ELF-1 (cell line): ENCODE data around the gene SREBF1.

Experiments used
- DNase-seq: peaks from one replicate; pipeline ENCODE4 v3.0.0-alpha.2; 2016; ENCODE audit warnings: low read depth, low spot score

SREBF1 gene

DNA sequence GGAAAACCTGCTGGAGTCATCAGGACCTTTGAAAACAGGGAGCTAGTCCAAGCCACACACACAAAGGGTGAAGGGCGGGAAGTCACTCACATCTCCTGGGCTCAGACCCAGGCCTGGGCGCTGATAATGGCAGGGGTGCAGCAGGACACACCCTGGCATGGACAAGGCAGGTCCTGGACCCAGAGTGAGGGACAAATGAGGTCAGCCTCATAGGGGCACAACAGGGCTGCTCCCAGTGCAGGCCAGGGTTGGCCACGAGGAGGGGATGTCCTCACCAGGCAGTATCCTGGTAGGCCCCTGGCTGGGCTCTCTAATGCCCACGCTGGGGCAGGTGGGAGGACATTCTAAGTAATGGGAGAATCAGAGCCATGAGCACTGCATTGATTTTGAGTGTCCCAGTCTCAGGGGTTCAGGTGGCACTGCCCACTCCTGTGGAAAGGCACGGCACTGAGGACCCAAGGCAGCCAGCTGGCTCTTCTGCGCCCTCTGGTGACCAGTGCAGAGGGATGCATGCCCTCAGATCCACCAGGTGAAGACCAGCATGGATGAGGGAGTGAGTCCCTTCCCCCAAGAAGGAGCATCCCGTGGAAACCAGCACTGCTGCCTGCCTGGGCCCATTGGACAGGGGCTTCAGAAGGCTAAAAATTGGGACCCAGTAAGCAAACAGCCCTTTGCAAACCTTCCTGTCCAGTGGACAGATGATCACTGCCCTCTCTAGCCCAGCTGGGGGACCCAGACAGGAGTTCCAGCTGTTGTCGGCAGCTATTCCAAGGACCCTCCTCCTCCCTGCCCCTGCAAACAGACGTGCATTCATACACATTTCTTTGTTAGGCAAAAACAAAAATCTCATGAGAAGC is 23.4 kb upstream of the SREBF1 start:
- peak; percentile 77 for DNase-seq

DNA sequence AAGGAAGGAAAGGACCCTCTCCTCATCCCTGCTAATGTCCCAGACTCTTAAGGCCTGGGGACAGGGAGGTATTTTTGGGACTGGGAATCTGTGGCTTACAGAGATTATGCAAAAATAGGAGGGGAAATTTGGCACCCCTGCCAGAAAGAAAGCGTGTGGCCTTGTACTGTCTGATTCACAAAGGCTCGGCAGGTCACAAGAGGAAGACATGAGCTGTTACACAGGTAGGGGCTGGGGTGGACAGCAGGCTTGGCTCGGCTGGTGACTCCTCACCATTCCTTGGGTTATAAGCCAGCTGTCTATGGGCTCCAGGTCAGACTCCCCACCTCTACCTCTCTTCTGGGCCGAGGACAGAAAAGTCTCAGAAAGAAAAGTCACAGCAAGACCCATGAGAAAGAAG is 20.7 kb upstream of the SREBF1 start:
- DNase-seq, result no peak

DNA sequence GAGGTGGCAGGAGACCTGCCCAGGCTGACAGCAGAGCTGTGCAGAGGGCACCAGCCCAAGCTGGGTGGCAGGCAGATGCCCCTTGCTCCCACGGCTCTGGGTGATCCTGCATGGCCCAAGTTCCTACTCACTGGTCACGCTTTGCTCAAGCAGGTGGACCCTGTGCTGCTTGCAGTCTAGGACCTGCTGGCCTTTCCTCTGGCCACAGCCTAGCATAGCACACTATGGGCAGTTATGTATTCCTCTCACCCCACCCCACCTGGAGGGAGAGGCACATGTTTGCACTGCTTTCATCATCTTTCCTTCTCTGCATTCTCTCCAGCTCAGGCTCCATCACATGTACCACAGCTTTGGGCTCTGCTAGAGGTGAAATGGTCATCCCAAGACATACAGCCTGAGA is 19.6 kb upstream of the SREBF1 start:
- no peak for DNase-seq

DNA sequence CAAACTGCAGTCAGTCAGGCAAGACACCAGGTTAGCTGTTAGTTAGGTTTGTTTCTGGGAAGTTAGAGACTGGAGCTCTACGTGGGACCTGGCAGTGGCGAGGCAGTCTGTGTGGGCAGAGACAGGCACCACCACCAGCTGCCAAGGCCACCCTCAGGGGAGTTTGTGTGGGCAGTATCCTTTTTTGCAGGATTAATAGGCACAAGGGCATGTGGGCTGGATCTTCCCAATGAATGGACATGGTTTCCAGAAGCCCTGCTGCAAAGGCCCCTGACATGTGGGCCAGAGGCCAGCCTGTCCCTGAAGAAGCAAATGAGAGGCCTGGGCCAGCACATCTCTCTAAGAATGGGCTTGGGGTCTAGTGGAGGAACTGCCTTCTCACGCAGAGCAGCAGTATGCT is 19.2 kb upstream of the SREBF1 start:
- no peak for DNase-seq

DNA sequence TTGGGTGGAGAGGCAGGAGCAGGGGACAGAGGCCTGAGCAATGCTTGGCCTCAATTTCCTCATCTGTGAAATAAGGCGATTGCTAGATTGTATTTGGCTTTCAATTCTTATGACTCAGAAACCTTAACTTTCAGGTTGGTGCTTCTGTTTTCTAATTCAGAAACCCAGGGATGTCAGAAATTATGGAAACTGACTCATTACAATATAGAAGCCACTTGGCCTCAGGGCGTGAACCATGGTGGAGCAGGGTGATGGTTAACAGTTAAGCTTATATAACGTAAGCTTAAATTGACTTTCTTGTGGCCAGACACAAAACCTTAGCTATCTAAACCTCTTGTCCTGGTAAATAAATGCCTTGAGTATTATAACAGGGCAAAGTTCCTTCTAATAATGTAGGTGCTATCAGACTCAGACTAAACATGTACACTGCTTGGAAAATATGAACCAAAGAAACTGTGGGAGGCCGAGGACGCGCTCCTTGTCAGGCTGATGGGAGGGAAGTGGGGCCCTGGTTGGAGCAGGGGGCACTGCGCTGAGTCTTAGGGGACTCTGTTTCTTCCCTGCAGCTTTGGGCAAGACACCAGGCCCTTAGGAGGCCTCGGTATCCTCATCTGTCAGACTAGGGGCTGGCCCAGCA is 17.1 kb upstream of the SREBF1 start:
- DNase-seq, result no peak

DNA sequence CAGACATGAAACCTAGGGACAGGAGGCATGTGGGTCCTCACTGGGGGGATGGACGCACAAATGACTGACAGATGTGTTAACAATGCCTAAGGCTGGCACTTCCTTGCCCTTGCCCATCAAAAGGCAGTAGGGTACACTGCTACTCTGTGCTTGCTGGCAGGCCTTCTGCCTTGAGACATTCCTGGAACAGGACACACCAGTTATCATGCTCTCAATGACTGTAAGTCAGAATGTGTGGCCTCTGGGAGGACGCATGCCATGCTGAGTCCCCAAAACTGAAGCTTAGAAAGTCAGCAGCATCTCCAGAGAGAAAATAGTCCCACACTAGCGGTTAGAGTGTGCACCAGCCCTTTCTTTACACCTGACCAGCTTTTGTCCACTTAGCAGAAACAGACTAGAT is 16.1 kb upstream of the SREBF1 start:
- no peak for DNase-seq

DNA sequence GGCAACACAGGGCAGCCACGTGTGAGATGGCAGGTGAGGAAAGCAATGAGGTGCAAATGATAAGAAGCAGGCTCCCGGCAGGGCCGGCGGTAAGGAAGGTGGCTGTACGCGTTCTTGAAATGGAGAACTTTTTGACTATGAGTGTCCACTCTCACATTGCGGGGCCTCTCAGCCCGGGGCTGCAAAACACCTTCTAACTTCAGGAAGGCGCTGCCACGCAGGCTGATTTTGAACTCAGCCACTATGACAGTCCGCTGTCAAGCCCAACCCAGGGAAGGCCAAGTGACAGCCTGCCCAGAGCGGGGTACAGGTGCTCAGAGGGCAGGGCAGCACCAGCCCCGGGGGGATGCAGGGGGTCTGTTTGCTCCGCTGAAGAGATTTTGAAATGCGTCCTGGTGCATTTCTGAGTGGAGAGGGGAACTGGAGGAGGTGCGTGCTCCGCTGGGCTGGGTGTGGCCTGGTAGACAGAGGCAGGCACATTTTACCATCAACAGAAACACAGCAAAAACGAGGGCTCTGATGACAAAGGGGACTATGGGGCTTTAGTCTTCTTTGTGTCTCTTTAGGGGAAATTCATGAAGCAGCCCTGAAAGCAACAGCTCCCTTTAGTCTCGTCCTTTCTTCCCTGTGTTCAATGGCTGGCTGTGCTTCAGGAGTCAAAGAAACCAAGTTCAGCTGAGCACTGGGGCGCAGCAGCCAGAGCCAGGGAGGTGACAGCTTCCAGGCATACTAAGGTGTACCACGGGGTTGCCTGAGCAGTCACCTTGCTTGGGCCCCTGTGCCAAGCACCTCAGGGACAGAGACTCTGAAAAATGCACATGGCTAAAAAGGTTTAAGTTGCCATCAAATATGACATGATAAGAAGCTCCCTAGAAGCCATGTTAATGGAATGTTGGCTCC is 14.6 kb upstream of the SREBF1 start:
- no peak for DNase-seq

DNA sequence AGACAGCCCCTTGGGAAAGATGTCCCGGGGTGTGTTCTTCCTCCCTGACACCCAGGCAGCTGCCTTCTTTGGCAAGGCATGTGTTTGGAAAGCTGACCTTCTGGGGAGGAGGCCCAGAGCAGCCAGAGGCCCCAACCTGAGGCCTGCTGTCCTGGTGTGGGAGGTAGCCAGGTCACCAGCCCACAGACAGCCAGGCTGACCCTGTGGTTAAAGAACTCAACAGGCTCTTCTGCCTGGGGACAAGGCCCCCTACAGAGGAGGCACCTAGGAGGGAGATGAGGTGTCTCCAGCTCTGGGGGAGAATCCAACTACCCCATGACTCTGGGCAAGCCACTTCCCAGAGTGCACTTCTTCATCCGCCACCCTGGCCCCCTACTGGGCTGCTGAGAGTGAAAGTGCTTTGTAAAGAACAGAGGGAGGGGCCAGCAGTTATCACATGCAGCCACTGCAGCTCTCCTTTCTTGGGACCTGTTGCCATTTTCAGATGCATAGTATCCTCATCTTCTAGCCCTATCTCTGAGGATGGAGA is 13.1 kb upstream of the SREBF1 start:
- DNase-seq, result peak; percentile 58

DNA sequence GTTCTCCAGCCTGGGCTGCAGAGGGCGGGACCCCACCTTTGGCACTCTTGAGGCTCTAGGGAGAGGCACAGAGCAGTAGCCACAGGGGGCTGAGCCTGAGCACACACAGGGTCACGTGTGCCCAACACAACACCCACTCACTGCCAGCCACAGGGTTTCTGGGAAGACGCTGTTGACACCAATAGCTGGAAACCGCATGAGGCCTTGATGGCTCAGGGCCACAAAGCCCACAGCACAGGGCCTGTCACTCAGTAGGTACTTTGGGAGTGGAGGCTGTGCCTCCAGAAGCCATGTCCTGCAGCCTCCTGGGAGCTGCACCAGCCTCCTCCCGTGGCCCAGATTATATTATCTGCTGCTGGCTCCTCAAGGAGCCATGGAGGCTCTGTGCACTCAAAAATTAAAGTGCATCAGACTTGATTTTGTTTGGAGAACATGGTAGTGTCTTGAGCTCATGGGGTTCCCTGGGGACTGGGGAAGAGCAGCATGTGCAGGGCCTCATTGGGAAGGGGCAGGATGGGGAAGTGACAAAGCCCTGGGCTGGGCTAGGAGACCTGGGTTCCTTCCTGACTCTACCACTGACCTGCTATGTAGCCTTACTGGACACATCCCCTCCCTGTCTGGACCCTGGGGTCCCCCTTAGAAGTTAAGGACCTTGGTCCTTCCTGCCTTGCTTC is 12.5 kb upstream of the SREBF1 start:
- no peak for DNase-seq

DNA sequence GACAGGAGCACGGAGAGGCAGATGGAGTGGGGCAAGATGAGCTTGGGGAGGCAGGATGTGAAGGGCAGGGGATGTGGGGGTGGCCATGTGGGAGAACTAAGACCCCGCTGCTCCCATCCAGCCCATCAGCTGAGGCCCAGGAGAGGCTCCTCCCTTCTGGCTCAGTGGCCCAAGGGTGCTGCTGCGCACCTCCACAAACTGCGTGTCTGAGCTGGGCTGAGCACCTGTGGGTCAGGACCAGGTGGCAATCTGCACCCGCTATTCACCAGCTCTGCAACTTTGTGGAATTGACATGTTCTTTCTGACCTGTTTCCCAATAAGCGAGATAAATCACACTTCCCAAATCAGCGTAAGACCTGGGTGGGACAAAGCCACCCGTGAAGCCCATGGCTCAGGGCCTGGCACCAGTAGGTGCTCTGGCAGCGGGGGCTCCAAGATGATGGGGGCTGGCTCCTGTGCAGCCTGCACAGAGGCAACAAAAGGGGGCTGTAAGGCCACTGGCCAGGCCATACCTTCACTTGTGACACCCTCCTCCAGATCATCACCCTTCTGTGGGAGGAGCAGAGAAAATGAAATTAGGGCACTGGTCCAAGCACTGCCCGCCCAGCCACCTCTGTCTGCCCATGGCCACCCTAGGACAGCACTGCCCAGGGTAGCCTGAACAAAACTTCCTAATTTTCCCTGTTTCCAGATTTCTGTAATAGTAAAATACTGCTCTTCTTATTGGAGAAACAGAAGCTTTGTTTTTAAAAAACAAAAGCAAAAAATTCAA is 11.7 kb upstream of the SREBF1 start:
- DNase-seq, result no peak

DNA sequence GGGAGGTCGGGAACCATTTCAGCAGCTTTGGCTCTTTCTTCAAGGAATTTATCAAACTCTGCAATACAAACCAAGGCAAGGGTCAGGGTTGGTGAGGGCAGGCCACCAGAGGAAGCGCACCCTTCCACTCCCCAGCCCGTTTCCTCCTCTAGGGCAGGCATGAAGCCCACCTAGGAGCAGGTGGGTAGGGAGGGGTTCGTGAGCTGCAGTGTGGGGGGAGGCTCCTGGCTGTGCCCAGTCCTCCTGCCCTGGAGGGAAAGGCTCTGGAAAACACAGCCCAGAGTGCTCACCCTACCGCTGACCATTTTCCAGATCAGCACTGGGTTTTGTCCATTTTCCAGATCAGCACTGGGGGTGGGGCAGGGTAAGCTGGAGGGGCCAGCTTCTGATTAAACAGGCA is 10.9 kb upstream of the SREBF1 start:
- DNase-seq, result no peak

DNA sequence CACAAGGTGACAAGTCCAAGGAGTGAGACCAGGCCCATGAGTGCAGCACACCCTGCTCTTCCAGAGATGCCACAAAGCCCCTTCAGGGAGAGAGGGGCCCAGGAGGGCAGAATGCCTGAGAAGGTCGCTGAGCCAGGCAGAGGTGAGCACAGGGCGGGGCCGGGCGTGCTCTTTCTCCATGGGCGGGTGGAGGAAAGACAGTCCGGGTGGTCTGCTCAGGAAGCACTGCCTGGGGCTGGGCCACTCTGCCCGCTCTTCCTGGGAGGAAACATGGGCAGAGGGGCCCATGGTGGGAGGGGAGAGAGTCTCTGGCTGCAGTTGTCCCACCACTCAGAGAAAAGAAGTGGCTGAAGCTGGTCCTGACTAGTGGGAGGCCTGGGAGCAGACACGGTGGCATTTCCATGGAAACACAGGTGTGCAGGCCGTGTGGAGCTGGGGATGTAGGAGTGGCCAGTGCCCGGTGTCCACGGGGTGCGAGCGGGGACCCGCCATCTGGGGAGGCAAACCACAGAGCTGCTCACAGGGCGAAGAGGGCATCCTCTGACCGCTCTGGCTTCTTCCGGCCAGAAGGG is 10.4 kb upstream of the SREBF1 start:
- DNase-seq, result no peak

DNA sequence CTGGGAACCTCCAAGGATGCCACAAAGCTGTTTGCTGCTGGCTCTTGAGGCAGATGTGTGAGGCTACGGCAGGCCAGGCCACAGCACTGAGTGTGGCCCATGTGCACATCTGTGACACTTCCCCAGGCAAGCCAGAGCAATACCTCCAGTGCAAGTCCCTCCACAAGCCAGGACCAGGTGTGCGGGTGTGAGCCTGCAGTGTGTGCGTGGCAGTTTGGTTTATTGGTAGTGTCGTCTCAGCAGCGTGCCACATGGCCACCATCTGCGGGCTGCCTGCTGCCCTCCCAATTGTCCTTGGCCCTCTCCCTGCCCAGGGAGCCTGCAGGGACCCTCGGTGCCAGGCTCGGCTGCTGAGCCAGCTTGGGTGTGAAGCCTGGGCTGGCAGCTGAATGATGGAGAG is 9.9 kb upstream of the SREBF1 start:
- DNase-seq, result no peak

DNA sequence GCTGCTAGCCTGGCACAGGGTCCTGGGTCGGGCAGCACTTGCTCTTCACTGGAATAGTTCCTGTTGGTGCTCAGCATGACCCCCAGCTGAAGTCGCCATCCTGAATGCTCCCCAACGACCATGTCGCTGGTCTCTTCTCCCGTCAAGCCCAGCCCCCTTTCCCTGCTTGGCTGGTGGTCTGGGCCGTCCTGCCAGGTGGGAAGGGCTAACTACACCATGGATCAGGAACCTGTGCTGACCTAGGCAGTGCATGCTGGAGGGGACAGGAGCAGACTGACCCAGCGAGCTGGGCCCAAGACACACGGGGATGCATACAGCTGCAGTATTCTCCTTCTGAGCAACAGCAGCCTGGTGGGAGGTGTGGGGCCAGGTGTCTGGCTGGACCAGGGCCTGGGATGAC is 9.2 kb upstream of the SREBF1 start:
- no peak for DNase-seq

DNA sequence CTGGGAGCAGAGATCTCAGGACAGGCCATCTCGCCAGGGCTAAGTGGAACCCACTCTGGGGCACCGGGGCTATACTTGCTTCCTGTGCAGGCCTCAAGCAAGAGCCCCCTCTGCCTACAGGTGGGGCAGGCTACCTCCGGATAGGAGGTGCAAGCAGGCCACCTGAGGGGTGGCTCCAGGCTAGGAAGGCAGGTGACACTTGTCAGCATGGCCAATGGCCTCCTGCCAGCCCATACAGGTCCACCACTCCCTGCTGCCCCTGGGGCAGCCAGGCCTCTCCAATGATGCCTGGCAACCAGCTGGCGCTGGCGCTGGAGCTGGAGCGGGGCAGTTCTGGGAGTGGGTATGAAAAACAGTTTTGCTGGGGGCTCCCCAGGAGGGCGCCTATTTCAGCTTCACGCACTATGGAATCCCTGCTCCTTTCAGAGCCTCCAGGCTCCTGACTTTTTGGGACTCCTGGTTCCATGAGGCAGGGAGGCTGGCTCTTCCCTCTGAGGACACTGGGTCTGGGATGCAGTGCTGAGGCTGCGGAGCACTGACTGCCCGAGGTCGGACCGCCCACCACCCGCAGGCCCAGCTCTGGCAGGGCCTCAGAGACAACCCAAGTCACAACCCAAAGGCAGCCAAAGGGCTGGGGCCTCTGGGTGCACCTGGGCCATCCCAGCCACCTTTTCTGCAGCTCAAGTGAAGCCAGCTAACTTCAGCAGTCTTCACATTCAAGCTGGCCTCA is 8.4 kb upstream of the SREBF1 start:
- no peak for DNase-seq

DNA sequence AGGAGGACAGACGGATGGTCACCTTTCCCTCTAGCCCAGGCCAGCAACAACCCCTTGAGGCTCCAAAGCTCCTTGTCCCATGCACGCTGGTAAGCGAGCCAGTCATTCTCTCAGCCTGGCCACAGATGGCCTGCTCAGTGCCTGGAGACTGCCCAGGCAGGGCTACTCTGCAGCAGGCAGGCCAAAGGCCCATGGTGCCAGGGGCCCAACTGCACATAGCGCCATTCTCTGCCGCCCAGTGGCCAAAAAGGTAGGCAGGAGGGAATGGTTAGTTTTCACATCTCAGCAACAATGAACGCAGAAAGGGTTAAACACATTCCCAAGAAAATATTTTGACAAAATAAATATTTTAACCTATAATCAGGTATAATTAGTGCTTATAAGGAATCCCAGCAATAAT is 7.7 kb upstream of the SREBF1 start:
- no peak for DNase-seq

DNA sequence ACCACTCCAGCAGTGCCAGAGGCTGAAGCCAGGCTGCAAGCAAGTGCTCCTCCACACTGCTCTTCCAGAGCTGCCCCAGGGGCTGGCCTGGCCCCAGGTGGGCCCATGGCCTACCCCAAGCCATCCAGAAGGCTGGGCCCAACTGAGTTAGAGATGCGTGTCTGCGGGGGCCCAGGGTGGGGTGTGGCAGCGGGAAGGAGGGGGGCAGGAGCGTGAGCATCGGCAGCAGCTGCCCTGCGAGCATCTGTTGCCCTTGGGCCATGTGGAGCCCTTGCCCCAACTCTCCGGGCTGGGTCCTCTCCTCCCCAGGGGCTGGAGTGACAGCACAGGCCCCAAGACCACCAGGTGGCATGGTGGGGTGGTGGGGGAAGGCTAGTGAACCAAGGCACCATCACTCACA is 7.3 kb upstream of the SREBF1 start:
- DNase-seq, result no peak

DNA sequence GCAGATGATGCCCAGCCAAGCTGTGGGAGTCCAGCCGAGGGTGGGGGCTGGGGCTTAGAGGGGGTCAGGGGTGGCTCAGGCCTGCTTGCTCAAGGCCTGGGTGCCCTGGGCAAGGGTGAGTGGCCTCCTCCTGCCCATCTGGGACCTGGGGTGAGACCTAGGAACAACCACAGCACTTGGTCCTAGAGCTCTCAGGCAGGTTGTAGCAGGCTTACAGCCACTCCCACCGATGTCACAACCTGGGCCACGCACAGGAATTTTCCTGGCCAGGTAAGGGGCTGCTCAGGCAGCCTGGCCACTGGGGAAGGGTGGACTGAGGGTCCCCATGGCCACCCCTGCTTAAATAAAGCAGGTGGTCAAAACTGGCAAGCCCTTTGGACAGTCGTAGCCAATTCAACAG is 6.3 kb upstream of the SREBF1 start:
- DNase-seq, result no peak

DNA sequence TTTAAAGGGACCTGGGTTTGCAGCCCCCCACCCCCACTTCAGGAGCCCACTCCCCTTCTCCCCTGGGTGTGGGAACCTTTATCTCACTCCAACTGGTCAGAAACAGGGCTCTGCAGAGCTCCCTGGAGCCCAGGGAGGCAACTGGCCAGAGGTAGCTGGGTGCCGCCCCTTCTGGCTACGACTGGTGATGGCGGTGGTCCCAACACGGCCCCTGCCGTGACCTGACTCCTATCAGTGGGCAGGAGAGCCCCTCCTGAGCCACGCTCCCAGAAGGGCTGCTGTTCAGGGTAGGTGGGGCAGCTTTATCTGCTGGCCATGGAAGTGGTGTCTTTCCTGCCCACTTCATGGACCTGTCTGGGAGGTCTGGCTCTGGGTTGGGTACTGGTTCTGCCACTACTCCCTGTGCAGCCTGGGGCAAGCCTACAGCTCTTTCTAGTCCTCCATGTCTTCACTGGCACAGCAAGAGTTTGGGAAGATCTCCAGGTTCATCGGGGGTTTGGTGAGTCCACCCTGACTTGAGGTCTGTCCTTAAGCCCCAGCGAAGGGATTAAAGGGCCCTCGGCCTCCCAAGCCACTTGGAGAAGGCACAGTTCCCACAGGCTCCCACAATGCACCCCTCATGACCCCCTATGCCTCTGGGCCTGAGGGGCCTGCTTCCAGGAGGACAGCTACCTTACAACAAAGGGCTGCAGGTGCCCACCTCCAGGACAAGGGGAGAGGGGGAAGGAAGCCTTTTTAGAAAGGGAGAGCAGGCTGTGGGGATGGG is 5.5 kb upstream of the SREBF1 start:
- no peak for DNase-seq
